ENCODE measurements around the gene TMEM52. TPM values are rescaled to one million over a fixed set of nuclear protein-coding genes. Genes with fewer than 3 reads are reported as not detected.

TMEM52 gene
- total and polyA plus RNA-seq, 2 of the 13 experiments (the other 11 are each of a cell fraction or from before 2014, with no cell fraction given), result 13.2 to 18.7 TPM

- TF ChIP-seq BCL3 (CRISPR knock-in tag; IDR thresholded peaks at IDR 0.05), result no peak
- no peak for TF ChIP-seq ZBTB42 (CRISPR knock-in tag; IDR thresholded peaks at IDR 0.05)
- no peak for TF ChIP-seq SNAPC5 (CRISPR knock-in tag; IDR thresholded peaks at IDR 0.05; ENCODE audit: borderline replicate concordance)
- TF ChIP-seq ZNF484 (CRISPR knock-in tag; IDR thresholded peaks at IDR 0.05; ENCODE audit: borderline replicate concordance, low read depth), result no peak
- no peak for TF ChIP-seq EHMT2 (IDR thresholded peaks at IDR 0.05; ENCODE audit: borderline replicate concordance, low read depth, low read length)
- no peak for TF ChIP-seq SIX1 (CRISPR knock-in tag; IDR thresholded peaks at IDR 0.05; ENCODE audit: borderline replicate concordance)
- peak; percentile 80 for TF ChIP-seq ZC3H13 (CRISPR knock-in tag; IDR thresholded peaks at IDR 0.05)
- TF ChIP-seq KIAA2018 (CRISPR knock-in tag; IDR thresholded peaks at IDR 0.05; ENCODE audit: borderline replicate concordance), result no peak
- TF ChIP-seq ZNF430 (CRISPR knock-in tag; IDR thresholded peaks at IDR 0.05), result peak; percentile 56; the same call in 1 of the 2 replicates
- no peak for TF ChIP-seq MAFF (IDR thresholded peaks at IDR 0.05; ENCODE audit: low read depth, low read length)
- no peak for TF ChIP-seq NAIF1 (CRISPR knock-in tag; IDR thresholded peaks at IDR 0.05; ENCODE audit: borderline replicate concordance)
- no peak for TF ChIP-seq NONO (IDR thresholded peaks at IDR 0.05)
- 0 out of 2 replicates have a peak, but pooled peaks have one; percentile 24 for TF ChIP-seq NONO (CRISPR knock-in tag; conservative IDR thresholded peaks at IDR 0.05)
- no peak for TF ChIP-seq BRF2 (CRISPR knock-in tag; IDR thresholded peaks at IDR 0.05)
- no peak; the same call in 1 of the 2 replicates for TF ChIP-seq DZIP1 (CRISPR knock-in tag; IDR thresholded peaks at IDR 0.05)
These were observed 26.9 kb downstream of the TMEM52 start (continued) for GRCh38 chr1:1892079-1892762.
